Measurements from ENCODE around the gene RAB36. TPM values are rescaled to one million over a fixed set of nuclear protein-coding genes. Genes with fewer than 3 reads are reported as not detected.

Gene RAB36
- total RNA-seq, 1 donor, result 4.6 TPM

- no peak overlapping the region for H3K4me3 ChIP-seq (ENCODE audit: low read depth, low read length)
- DNase-seq (ENCODE audit: low read depth), result no peak
- TF ChIP-seq CTCF (IDR thresholded peaks at IDR 0.05; ENCODE audit: insufficient read depth, low read length), result no peak
These were observed 60.2 kb downstream of the RAB36 start for GRCh38 chr22:23205339-23206049.

GRCh38 chr22:23206915-23207314 is 61.6 kb downstream of the RAB36 start:
- H3K4me3 ChIP-seq (ENCODE audit: low read depth, low read length), result no peak overlapping the region
- no peak for DNase-seq (ENCODE audit: low read depth)
- no peak for TF ChIP-seq CTCF (IDR thresholded peaks at IDR 0.05; ENCODE audit: insufficient read depth, low read length)

GRCh38 chr22:23207729-23208393 is 62.6 kb downstream of the RAB36 start:
- DNase-seq (ENCODE audit: low read depth), result no peak
- no peak overlapping the region for H3K4me3 ChIP-seq (ENCODE audit: low read depth, low read length)
- no peak for TF ChIP-seq CTCF (IDR thresholded peaks at IDR 0.05; ENCODE audit: insufficient read depth, low read length)

- no peak overlapping the region for H3K4me3 ChIP-seq (ENCODE audit: low read depth, low read length)
- no peak for DNase-seq (ENCODE audit: low read depth)
- no peak for TF ChIP-seq CTCF (IDR thresholded peaks at IDR 0.05; ENCODE audit: insufficient read depth, low read length)
These were observed 65.3 kb downstream of the RAB36 start for GRCh38 chr22:23210428-23211170.

GRCh38 chr22:23211622-23212021 is 66.3 kb downstream of the RAB36 start:
- H3K4me3 ChIP-seq (ENCODE audit: low read depth, low read length), result no peak overlapping the region
- DNase-seq (ENCODE audit: low read depth), result no peak
- no peak for TF ChIP-seq CTCF (IDR thresholded peaks at IDR 0.05; ENCODE audit: insufficient read depth, low read length)

GRCh38 chr22:23212061-23213021 is 67.1 kb downstream of the RAB36 start:
- no peak for DNase-seq (ENCODE audit: low read depth)
- no peak for TF ChIP-seq CTCF (IDR thresholded peaks at IDR 0.05; ENCODE audit: insufficient read depth, low read length)
- H3K4me3 ChIP-seq (ENCODE audit: low read depth, low read length), result no peak overlapping the region

Measured in fibroblast of the aortic adventitia (primary cell).